C4-2B (cell line): ENCODE results near the gene UNK.

Source experiments
- CTCF ChIP-seq: fragments of 450-650 bp; conservative IDR thresholded peaks from 2 replicates; pipeline ENCODE4 v1.5.1; 2017; ENCODE audit warnings: mild to moderate bottlenecking
- ZFX ChIP-seq: fragments of 450-650 bp; IDR thresholded peaks from 2 replicates; pipeline ENCODE4 v1.6.1; 2017

GRCh38 chr17:75740631-75741077 is 44.0 kb upstream of the UNK start:
- no peak for TF ChIP-seq CTCF
- no peak for TF ChIP-seq ZFX
